Spleen (tissue), 7 donors: ENCODE measurements around the gene ZSCAN29.

Experiments
- POLR2A ChIP-seq, 3 donors: fragments of 450-650 bp; IDR thresholded peaks; one replicate each; pipeline ENCODE4 v1.5.1; 2017; ENCODE audit warnings: antibody characterized with exemption in 3 of 3, mild to moderate bottlenecking in 1 of 3
- TF ChIP-seq, protein P1 (sequence below), 11 experiments: fragments of 200-600 bp in 7 of 11; fragments of 450-650 bp in 4 of 11; sonication (generic) in 4 of 11; IDR thresholded peaks in 8 of 11; conservative IDR thresholded peaks in 3 of 11; 1 replicate in 7 of 11; 2 replicates in 4 of 11; pipeline versions ENCODE4 v1.4.0 to v1.8.0; 2016 to 2021; ENCODE audit warnings: antibody characterized with exemption in 11 of 11, inconsistent platforms in 4 of 11, mild to moderate bottlenecking in 1 of 11
- donor health status: DM: no; HTN: no; CAD: no; lungs with moderate emphysema.
- donor health status: DM: no; HTN: no; CAD: no.
- donor health status: DM: no; HTN: no; CAD: no.

DNA sequence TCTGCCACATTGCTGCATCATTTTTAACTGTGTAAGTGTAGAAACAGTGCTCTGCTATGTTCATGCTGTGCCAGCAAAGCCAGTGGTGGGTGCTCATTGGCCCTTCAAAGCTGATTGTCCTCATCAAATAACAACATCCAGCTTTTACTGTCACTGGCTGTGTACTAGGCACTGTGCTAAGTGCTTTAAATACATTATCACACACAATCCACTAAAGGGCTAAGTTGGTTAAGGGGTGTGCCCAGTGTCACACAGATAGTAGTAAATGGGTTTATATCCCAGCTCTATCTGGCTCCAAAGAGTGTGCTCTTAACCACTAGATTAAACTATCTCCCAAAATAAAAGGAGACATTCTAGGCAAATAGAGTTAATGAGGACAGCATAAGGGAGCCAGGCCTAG, 7.8 kb upstream of the ZSCAN29 start:
- TF ChIP-seq POLR2A (IDR thresholded peaks at IDR 0.05): no peak
- TF ChIP-seq, protein P1, sequence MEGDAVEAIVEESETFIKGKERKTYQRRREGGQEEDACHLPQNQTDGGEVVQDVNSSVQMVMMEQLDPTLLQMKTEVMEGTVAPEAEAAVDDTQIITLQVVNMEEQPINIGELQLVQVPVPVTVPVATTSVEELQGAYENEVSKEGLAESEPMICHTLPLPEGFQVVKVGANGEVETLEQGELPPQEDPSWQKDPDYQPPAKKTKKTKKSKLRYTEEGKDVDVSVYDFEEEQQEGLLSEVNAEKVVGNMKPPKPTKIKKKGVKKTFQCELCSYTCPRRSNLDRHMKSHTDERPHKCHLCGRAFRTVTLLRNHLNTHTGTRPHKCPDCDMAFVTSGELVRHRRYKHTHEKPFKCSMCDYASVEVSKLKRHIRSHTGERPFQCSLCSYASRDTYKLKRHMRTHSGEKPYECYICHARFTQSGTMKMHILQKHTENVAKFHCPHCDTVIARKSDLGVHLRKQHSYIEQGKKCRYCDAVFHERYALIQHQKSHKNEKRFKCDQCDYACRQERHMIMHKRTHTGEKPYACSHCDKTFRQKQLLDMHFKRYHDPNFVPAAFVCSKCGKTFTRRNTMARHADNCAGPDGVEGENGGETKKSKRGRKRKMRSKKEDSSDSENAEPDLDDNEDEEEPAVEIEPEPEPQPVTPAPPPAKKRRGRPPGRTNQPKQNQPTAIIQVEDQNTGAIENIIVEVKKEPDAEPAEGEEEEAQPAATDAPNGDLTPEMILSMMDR (IDR thresholded peaks at IDR 0.05 in 8 of 11, conservative IDR thresholded peaks at IDR 0.05 in 3 of 11): no peak
